Psoas muscle (tissue), 8 donors: ENCODE measurements around the gene PSMD4. TPM values are rescaled to one million over a fixed set of nuclear protein-coding genes. Genes with fewer than 3 reads are reported as not detected.

Experiments
- ATAC-seq, 4 donors: fragments of 200-7000 bp; cut with Tn5 transposase; one replicate each; pipeline ENCODE4 v1.9.1; 2020; ENCODE audit warnings: moderate library complexity in 3 of 4, mild to moderate bottlenecking in 2 of 4
- DNase-seq, 2 donors: peaks; one replicate each; pipeline ENCODE4 v3.0.0-alpha.2; 2020
- H3K27ac ChIP-seq: fragments of 200-600 bp; one replicate; pipeline ENCODE4 v1.8.0; 2022
- H3K27me3 ChIP-seq, 3 donors: fragments of 200-600 bp in 1 of 3; one replicate each; pipeline versions ENCODE4 v1.6.1 to v1.8.0; 2013 to 2022; ENCODE audit warnings: low read length in 2 of 3, mild to moderate bottlenecking in 2 of 3, moderate library complexity in 1 of 3; ENCODE audit not compliant: insufficient read depth in 3 of 3
- H3K36me3 ChIP-seq, 2 donors: fragments of 200-600 bp in 1 of 2; one replicate each; pipeline versions ENCODE4 v1.6.1 to v1.8.0; 2013 to 2022; ENCODE audit warnings: low read depth in 1 of 2, mild to moderate bottlenecking in 1 of 2, moderate library complexity in 1 of 2; ENCODE audit not compliant: insufficient read depth in 1 of 2
- H3K4me1 ChIP-seq: fragments of 200-600 bp; one replicate; pipeline ENCODE4 v1.8.0; 2022
- H3K4me3 ChIP-seq: fragments of 200-600 bp; one replicate; pipeline ENCODE4 v1.8.0; 2022; ENCODE audit warnings: mild to moderate bottlenecking
- H3K9me3 ChIP-seq: fragments of 200-600 bp; one replicate; pipeline ENCODE4 v1.8.0; 2022
- CTCF ChIP-seq: fragments of 200-600 bp; IDR thresholded peaks from one replicate; pipeline ENCODE4 v1.8.0; 2022; ENCODE audit warnings: antibody characterized with exemption
- WGBS, 3 donors: extraction: QIAGEN DNeasy Blood & Tissue Kit; methylation state at CpG; one replicate each; pipeline versions ENCODE4 v1.1.6 to v1.1.7; 2013; 5-methylcytosine and 5-hydroxymethylcytosine counted together
- intact Hi-C, 2 donors: fragments of 100-400 bp; cut with DNase I; formaldehyde crosslinking; loops; one replicate each; pipeline versions ENCODE4 v1.11.0 to v1.14.2; 2022
- polyA plus RNA-seq, 3 donors: library from polyadenylated mRNA; stranded (reverse); fragments of 200-250 nt; gene quantifications; one replicate each; pipeline ENCODE4 v1.2.3, GENCODE V29; 2013
- total RNA-seq, 4 donors: library from RNA; stranded (reverse); fragmentation: NEBNext Ultra II Directional in 2 of 4; extraction: Animal tissue kit (Norgen Biotek cat#: 25700) in 2 of 4; gene quantifications; one replicate each; pipeline versions ENCODE4 v1.2.1 to v1.2.4, GENCODE V29; 2021 to 2023
- donor health status: healthy with polysubstance abuse.
- donor health status: DM: no; HTN: no; CAD: no; lungs with moderate emphysema.
- donor health status: Bipolar disorder and iron deficiency.
- donor health status: healthy.
- donor health status: DM: yes; HTN: yes; CAD: no.
- donor health status: DM: no; HTN: no; CAD: no.
- donor health status: DM: no; HTN: no; CAD: no.
- donor health status: DM: yes; HTN: yes; CAD: no.

The PSMD4 gene
- total and polyA plus RNA-seq, 7 donors, result 208 to 486 (median 298) TPM

- no peak for TF ChIP-seq CTCF
- no peaks in the 10 kb centered on the region for H3K27me3 ChIP-seq
- ATAC-seq, result peak; percentile 87 to 92 (median 88)
- peak within 1 kb of the TSS; percentile 97 for H3K27ac ChIP-seq
- peaks cover 21% of the 10 kb centered on the region for H3K4me1 ChIP-seq
- peaks cover 0 to 21% of the 10 kb centered on the region in 2 donors for H3K36me3 ChIP-seq
- peak within 1 kb of the TSS; percentile 85 for H3K4me3 ChIP-seq
- DNase-seq, result peak; percentile 100
- 0% methylated on average over 39 to 74 of the region's 74 CpGs for WGBS, 3 donors
- H3K9me3 ChIP-seq, result no peaks in the 10 kb centered on the region
- intact Hi-C loops, result loop anchor here in 1 of 2 donors (5.0 kb wide), 2 partner anchors 45 to 115 kb away; partner anchors contain the start of genes PI4KB and PSMB4
Measured at GRCh38 chr1:151281969-151282882, 27.7 kb downstream of the PSMD4 start, which contains the start of gene ZNF687. ZNF687 (plus strand) TSS chr1:151282299; CDS start chr1:151286292, 3,993 bp downstream.

- DNase-seq (peak; percentile 35 to 69), ATAC-seq (peak in 2 of 4 donors; percentile 0)
- intact Hi-C loops, result loop anchor here in 1 of 2 donors (5.0 kb wide), 2 partner anchors 44 to 114 kb away; partner anchors contain the start of genes PI4KB and PSMB4
- no peaks in the 10 kb centered on the region for H3K9me3 ChIP-seq
- H3K27ac ChIP-seq, result peak overlapping the region; percentile 97
- H3K4me3 ChIP-seq, result peak overlapping the region; percentile 85
- H3K4me1 ChIP-seq, result peaks cover 21% of the 10 kb centered on the region
- TF ChIP-seq CTCF, result no peak
- WGBS, 3 donors, result 6 to 13% (median 8%) methylated on average over 28 to 44 of the region's 44 CpGs
- H3K36me3 ChIP-seq, result peaks cover 0 to 30% of the 10 kb centered on the region in 2 donors
- no peaks in the 10 kb centered on the region for H3K27me3 ChIP-seq
Measured at GRCh38 chr1:151282883-151283725, 28.6 kb downstream of the PSMD4 start.

GRCh38 chr1:151284013-151284577 is 29.6 kb downstream of the PSMD4 start:
- Histone ChIP-seq H3K9me3 (no peaks in the 10 kb centered on the region), H3K27me3 (no peaks in the 10 kb centered on the region), H3K27ac (peak overlapping the region; percentile 97), H3K4me1 (peaks cover 21% of the 10 kb centered on the region), H3K36me3 (peaks cover 0 to 40% of the 10 kb centered on the region in 2 donors), H3K4me3 (peak overlapping the region; percentile 85)
- WGBS, 3 donors, result 46 to 53% (median 48%) methylated on average over 2 of the region's 2 CpGs
- ATAC-seq, result no peak
- TF ChIP-seq CTCF, result no peak
- DNase-seq, result no peak
- intact Hi-C loops, result loop anchor here in 1 of 2 donors (5.0 kb wide), 2 partner anchors 43 to 113 kb away; partner anchors contain the start of genes PI4KB and PSMB4

- Histone ChIP-seq H3K9me3 (no peaks in the 10 kb centered on the region), H3K27ac (no peak overlapping the region), H3K27me3 (no peaks in the 10 kb centered on the region), H3K4me1 (peaks cover 16% of the 10 kb centered on the region), H3K36me3 (peaks cover 3 to 66% of the 10 kb centered on the region in 2 donors), H3K4me3 (no peak overlapping the region)
- TF ChIP-seq CTCF, result no peak
- DNase-seq, result no peak
- intact Hi-C loops, result no loop called here
- 77 to 86% (median 84%) methylated on average over 10 of the region's 10 CpGs for WGBS, 3 donors
- no peak for ATAC-seq
Measured at GRCh38 chr1:151286619-151287340, 32.2 kb downstream of the PSMD4 start.
